HepG2 (cell line): ENCODE results near the gene LAX1. TPM values are rescaled to one million over a fixed set of nuclear protein-coding genes. Genes with fewer than 3 reads are reported as not detected.
A peak's percentile ranks its signal among the peaks of the same experiment; 100 is the strongest.

ENCODE experiments used
- ATAC-seq: fragments of 200-7000 bp; cut with Tn5 transposase; 3 replicates; pipeline ENCODE4 v1.9.1; 2020; ENCODE audit warnings: mild to moderate bottlenecking, moderate library complexity
- BruUV-seq: library from RNA; stranded (reverse); fragments of 400-500 nt; replicated peaks from 2 replicates; lab custom pipeline; 2021; lab: Mats Ljungman, UMichigan
- CTCF ChIA-PET: fragments of 300-600 bp; formaldehyde crosslinking; extraction: SDS; loops from one replicate; lab custom pipeline; 2021; ENCODE audit warnings: low total read pairs, inconsistent platforms, low intra/inter-chr PET ratio; lab: Yijun Ruan, JAX
- POLR2A ChIA-PET: fragments of 350-600 bp; sonication (Branson Sonifier 250); formaldehyde crosslinking; loops from one replicate; lab custom pipeline; 2020; ENCODE audit warnings: antibody characterized with exemption, inconsistent platforms; lab: Yijun Ruan, JAX
- DNase-seq: peaks from one replicate; pipeline ENCODE4 v3.0.0-alpha.2; 2015; ENCODE audit warnings: low spot score
- FAIRE-seq: peaks from 3 replicates; lab custom pipeline; 2011; peaks lifted over from hg19 to GRCh38; lab: Jason Lieb, UNC
- H2AFZ ChIP-seq: one replicate; pipeline ENCODE4 v1.6.1; 2011; ENCODE audit warnings: low read length, inconsistent platforms
- H3K27ac ChIP-seq: fragments of 300-600 bp; 3 replicates; pipeline ENCODE4 v1.8.0; 2011; ENCODE audit warnings: mixed run types, mild to moderate bottlenecking, mixed read lengths, low read length, inconsistent platforms; ENCODE audit not compliant: insufficient read depth; ENCODE audit errors: extremely low read length
- H3K27me3 ChIP-seq, 2 experiments: fragments of 200-600 bp in 1 of 2; 2 replicates in 1 of 2; 3 replicates in 1 of 2; pipeline versions ENCODE4 v1.6.0 to v1.8.0; 2011; ENCODE audit warnings: low read length in 2 of 2, mild to moderate bottlenecking in 2 of 2, moderate library complexity in 2 of 2, inconsistent platforms in 1 of 2; ENCODE audit not compliant: insufficient read depth in 2 of 2, control insufficient read depth in 1 of 2
- H3K36me3 ChIP-seq, 2 experiments: fragments of 200-600 bp in 1 of 2; replicated peaks in 1 of 2; 2 replicates in 1 of 2; 3 replicates in 1 of 2; pipeline versions ENCODE4 v1.5.1 to v1.8.0; 2011; ENCODE audit warnings: low read length in 2 of 2, inconsistent platforms in 1 of 2; ENCODE audit not compliant: insufficient read depth in 2 of 2, control insufficient read depth in 1 of 2
- H3K4me1 ChIP-seq: 2 replicates; pipeline ENCODE4 v1.5.1; 2012; ENCODE audit warnings: low read length, inconsistent platforms; ENCODE audit not compliant: insufficient read depth
- H3K4me2 ChIP-seq: 2 replicates; pipeline ENCODE4 v1.6.0; 2011; ENCODE audit warnings: low read depth, low read length, inconsistent platforms
- H3K4me3 ChIP-seq, 3 experiments: fragments of 200-600 bp in 1 of 3; sonication (generic), shearing (Covaris generic) in 1 of 3; replicated peaks in 1 of 3; 2 replicates each; pipeline ENCODE4 v1.5.1; 2011 to 2016; ENCODE audit warnings: low read length in 3 of 3, inconsistent platforms in 2 of 3, low read depth in 2 of 3, mild to moderate bottlenecking in 2 of 3, control low read depth in 1 of 3, mixed read lengths in 1 of 3; ENCODE audit not compliant: insufficient read depth in 1 of 3
- H3K79me2 ChIP-seq: one replicate; pipeline ENCODE4 v1.6.1; 2011; ENCODE audit warnings: low read length, inconsistent platforms; ENCODE audit not compliant: insufficient read depth
- H3K9ac ChIP-seq: 2 replicates; pipeline ENCODE4 v1.6.0; 2011; ENCODE audit warnings: mild to moderate bottlenecking, low read depth, low read length, inconsistent platforms; ENCODE audit not compliant: insufficient read depth
- H3K9me3 ChIP-seq: 2 replicates; pipeline ENCODE4 v1.5.1; 2012; ENCODE audit warnings: mild to moderate bottlenecking, low read length
- H4K20me1 ChIP-seq: 2 replicates; pipeline ENCODE4 v1.6.0; 2011; ENCODE audit warnings: inconsistent platforms, mild to moderate bottlenecking, low read length, moderate library complexity; ENCODE audit not compliant: insufficient read depth
- EZH2 ChIP-seq: conservative IDR thresholded peaks from 2 replicates; pipeline ENCODE4 v1.6.1; 2012; ENCODE audit warnings: mild to moderate bottlenecking, low read depth, low read length, moderate library complexity
- GPN1 ChIP-seq: sonication (generic); formaldehyde crosslinking; IDR thresholded peaks from 2 replicates; pipeline ENCODE4 v1.5.1; 2020; ENCODE audit warnings: missing genetic modification reagents, borderline replicate concordance
- NFE2 ChIP-seq: sonication (generic); formaldehyde crosslinking; IDR thresholded peaks from 2 replicates; pipeline ENCODE4 v1.4.0; 2020; ENCODE audit warnings: missing genetic modification reagents
- ONECUT2 ChIP-seq: sonication (generic); formaldehyde crosslinking; IDR thresholded peaks from 2 replicates; pipeline ENCODE4 v1.4.0; 2020; ENCODE audit warnings: missing genetic modification reagents
- POLR2AphosphoS5 ChIP-seq: IDR thresholded peaks from 2 replicates; pipeline ENCODE4 v1.6.1; 2012; ENCODE audit warnings: low read depth, low read length
- SAP130 ChIP-seq: IDR thresholded peaks from 2 replicates; pipeline ENCODE4 v1.6.1; 2016; ENCODE audit warnings: low read depth
- SIN3B ChIP-seq: fragments of 150-350 bp; IDR thresholded peaks from 2 replicates; pipeline ENCODE4 v1.6.1; 2014; ENCODE audit warnings: low read length
- ZBTB21 ChIP-seq: sonication (generic); formaldehyde crosslinking; IDR thresholded peaks from 2 replicates; pipeline ENCODE4 v1.4.0; 2020; ENCODE audit warnings: missing genetic modification reagents
- ZFP36L2 ChIP-seq: sonication (generic); formaldehyde crosslinking; IDR thresholded peaks from 2 replicates; pipeline ENCODE4 v1.4.0; 2020; ENCODE audit warnings: missing genetic modification reagents
- ZFY ChIP-seq: sonication (generic); formaldehyde crosslinking; IDR thresholded peaks from 2 replicates; pipeline ENCODE4 v1.4.0; 2020; ENCODE audit warnings: missing genetic modification reagents
- ZNF3 ChIP-seq: IDR thresholded peaks from 2 replicates; pipeline ENCODE4 v1.7.0; 2017; ENCODE audit warnings: inconsistent platforms
- ZNF383 ChIP-seq: sonication (generic); formaldehyde crosslinking; IDR thresholded peaks from 2 replicates; pipeline ENCODE4 v1.4.0; 2020; ENCODE audit warnings: missing genetic modification reagents, mild to moderate bottlenecking, borderline replicate concordance
- ZNF563 ChIP-seq: sonication (generic); formaldehyde crosslinking; IDR thresholded peaks from 2 replicates; pipeline ENCODE4 v1.8.0; 2022; ENCODE audit warnings: mild to moderate bottlenecking, moderate library complexity, missing genetic modification reagents
- ZNF605 ChIP-seq: sonication (generic); formaldehyde crosslinking; IDR thresholded peaks from 2 replicates; pipeline ENCODE4 v1.8.0; 2022; ENCODE audit warnings: mild to moderate bottlenecking, missing genetic modification reagents
- ZNF615 ChIP-seq: sonication (generic); formaldehyde crosslinking; IDR thresholded peaks from 2 replicates; pipeline ENCODE4 v1.5.0; 2020; ENCODE audit warnings: mild to moderate bottlenecking, missing genetic modification reagents, borderline replicate concordance
- ZNF713 ChIP-seq: sonication (generic); formaldehyde crosslinking; IDR thresholded peaks from 2 replicates; pipeline ENCODE4 v1.4.0; 2020; ENCODE audit warnings: mild to moderate bottlenecking, missing genetic modification reagents
- WGBS: methylation state at CpG from one replicate; pipeline ENCODE4 v1.1.6; 2017; ENCODE audit warnings: low lambda C conversion rate; 5-methylcytosine and 5-hydroxymethylcytosine counted together
- in situ Hi-C: cut with HindIII; loops from 2 replicates; pipeline ENCODE4 v1.10.0; 2017; ENCODE audit warnings: low pct_unique_long_range_greater_than_20kb; ENCODE audit not compliant: extremely low pct_ligation_motif_present
- intact Hi-C: fragments of 100-400 bp; cut with micrococcal nuclease; formaldehyde crosslinking; loops from one replicate; pipeline ENCODE4 v1.10.0; 2022; ENCODE audit not compliant: unreplicated experiment
- polyA plus RNA-seq, 8 experiments: library from polyadenylated mRNA; depleted of rRNA in 3 of 8; stranded (reverse) in 7 of 8; unstranded in 1 of 8; fragments of >200 nt; fragmentation: Illumina TruSeq in 4 of 8; extraction: Trizol in 4 of 8; gene quantifications; 2 replicates each; pipeline versions ENCODE4 v1.2.1 to v1.2.3, GENCODE V29; 2011 to 2016; ENCODE audit warnings: low read depth in 4 of 8, missing spikeins in 1 of 8, mixed read lengths in 1 of 8; ENCODE audit not compliant: insufficient read depth in 1 of 8
- total RNA-seq, 5 experiments: library from RNA; depleted of rRNA; stranded (reverse); fragments of >200 nt; fragmentation: Illumina TruSeq; extraction: Trizol; gene quantifications; 2 replicates each; pipeline ENCODE4 v1.2.3, GENCODE V29; 2016; ENCODE audit warnings: low read depth in 1 of 5

LAX1 gene
- total and polyA plus RNA-seq, 2 of the 13 experiments (the other 11 are each of a cell fraction or from before 2014, with no cell fraction given) = not detected

DNA sequence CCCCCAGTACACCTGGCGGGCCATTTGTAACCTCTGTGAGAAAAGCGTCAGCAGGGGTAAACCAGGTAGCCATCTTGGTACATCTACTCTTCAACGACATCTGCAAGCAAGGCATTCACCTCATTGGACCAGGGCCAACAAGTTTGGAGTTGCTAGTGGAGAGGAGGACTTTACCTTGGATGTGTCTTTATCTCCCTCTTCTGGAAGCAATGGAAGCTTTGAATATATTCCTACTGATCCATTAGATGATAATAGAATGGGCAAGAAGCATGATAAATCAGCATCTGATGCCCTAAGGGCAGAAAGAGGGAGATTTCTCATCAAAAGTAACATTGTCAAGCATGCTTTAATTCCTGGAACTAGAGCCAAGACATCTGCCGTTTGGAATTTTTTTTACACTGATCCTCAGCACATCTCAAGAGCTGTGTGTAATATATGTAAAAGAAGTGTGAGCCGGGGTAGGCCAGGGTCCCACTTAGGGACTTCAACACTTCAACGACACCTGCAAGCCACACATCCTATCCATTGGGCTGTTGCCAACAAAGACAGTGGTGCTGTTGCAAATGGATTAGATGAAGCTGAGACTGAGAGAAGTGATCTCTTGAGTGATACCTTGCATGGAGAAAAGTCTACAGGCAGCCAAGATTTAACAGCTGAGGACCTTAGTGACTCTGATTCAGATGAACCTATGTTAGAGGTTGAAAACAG lies 33.1 kb downstream of the LAX1 start (continued):
- TF ChIP-seq POLR2AphosphoS5 (no peak), ZNF605 (no peak), ZNF3 (CRISPR knock-in tag) (no peak)

DNA sequence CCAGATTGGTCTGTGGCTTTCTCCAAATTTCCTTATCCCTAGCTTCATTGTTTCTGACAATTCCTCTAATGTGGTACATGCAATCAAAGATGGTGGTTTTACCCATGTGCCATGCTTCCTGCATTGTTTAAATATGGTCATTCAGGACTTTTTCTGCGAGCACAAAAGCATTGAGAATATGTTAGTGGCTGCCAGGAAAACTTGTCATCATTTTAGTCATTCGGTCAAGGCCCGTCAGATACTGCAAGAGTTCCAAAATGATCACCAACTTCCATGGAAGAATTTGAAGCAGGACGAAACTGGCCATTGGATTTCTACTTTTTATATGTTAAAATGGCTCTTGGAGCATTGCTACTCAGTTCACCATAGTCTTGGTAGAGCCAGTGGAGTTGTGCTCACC lies 34.2 kb downstream of the LAX1 start:
- Histone ChIP-seq H3K4me1 (peaks cover 43% of the 10 kb centered on the region), H3K4me3 (no peak overlapping the region), H3K27ac (no peak overlapping the region), H3K27me3 (no peaks in the 10 kb centered on the region), H3K4me2 (0 out of 2 replicates have a peak overlapping the region, but pooled peaks have one; percentile 21), H3K36me3 (peaks cover 2 to 31% of the 10 kb centered on the region in 2 experiments; a peak in 3 of 5 replicates), H3K9me3 (no peaks in the 10 kb centered on the region), H3K79me2 (peaks cover 69% of the 10 kb centered on the region), H3K9ac (no peak overlapping the region), H2AFZ (no peak overlapping the region), H4K20me1 (peaks cover 34% of the 10 kb centered on the region)
- no peak for ATAC-seq
- ChIA-PET CTCF (no interaction called here), POLR2A (no interaction called here)
- no TSS peak for BruUV-seq
- FAIRE-seq = no peak
- intact Hi-C loops (no loop called here), in situ Hi-C loops (no loop called here)
- DNase-seq = no peak
- TF ChIP-seq NFE2 (CRISPR knock-in tag) (no peak), ZNF713 (CRISPR knock-in tag) (no peak), ZFP36L2 (CRISPR knock-in tag) (no peak), ZNF615 (no peak)
- WGBS = 98% methylated on average over 4 of the region's 4 CpGs

DNA sequence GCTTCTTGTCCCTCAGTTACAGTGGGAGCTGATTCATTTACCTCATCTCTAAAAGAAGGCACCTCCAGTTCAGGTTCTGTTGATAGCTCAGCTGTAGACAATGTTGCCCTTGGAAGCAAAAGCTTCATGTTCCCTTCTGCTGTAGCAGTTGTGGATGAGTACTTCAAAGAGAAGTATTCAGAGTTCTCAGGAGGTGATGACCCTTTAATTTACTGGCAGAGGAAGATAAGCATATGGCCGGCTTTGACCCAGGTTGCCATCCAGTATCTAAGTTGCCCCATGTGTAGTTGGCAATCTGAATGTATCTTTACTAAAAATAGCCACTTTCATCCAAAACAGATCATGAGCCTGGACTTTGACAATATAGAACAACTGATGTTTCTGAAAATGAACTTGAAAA lies 35.0 kb downstream of the LAX1 start:
- Histone ChIP-seq H3K27ac (no peak overlapping the region), H3K9ac (no peak overlapping the region), H3K4me1 (peaks cover 40% of the 10 kb centered on the region), H3K79me2 (peaks cover 69% of the 10 kb centered on the region), H3K4me3 (no peak overlapping the region), H3K4me2 (0 out of 2 replicates have a peak overlapping the region, but pooled peaks have one; percentile 2), H3K36me3 (peaks cover 2 to 38% of the 10 kb centered on the region in 2 experiments; a peak in 3 of 5 replicates)
- WGBS = 91% methylated on average over 1 of the region's 1 CpG
- ChIA-PET POLR2A (interaction anchor here (1.2 kb wide), 1 partner anchor 60 kb away, joined by 3 read pairs; no protein-coding TSS in a partner anchor), CTCF (no interaction called here)
- intact Hi-C loops (no loop called here), in situ Hi-C loops (no loop called here)
- no TSS peak for BruUV-seq
- ATAC-seq (no peak), FAIRE-seq (no peak)
- TF ChIP-seq ZFY (CRISPR knock-in tag) = no peak
- no peak for TF ChIP-seq ZBTB21
- no peak for TF ChIP-seq EZH2
- no peak for TF ChIP-seq GPN1 (CRISPR knock-in tag)
- TF ChIP-seq SIN3B = no peak
- TF ChIP-seq SAP130 = no peak
- TF ChIP-seq ZNF563 (CRISPR knock-in tag) = no peak
- TF ChIP-seq ONECUT2 (CRISPR knock-in tag) = no peak
- no peak for TF ChIP-seq ZNF383 (CRISPR knock-in tag)
- TF ChIP-seq, all 625 proteins: peak for 0
- no peak overlapping the region for H2AFZ ChIP-seq
- H3K27me3 ChIP-seq = no peaks in the 10 kb centered on the region
- no peak for DNase-seq
- no peaks in the 10 kb centered on the region for H3K9me3 ChIP-seq
- peaks cover 34% of the 10 kb centered on the region for H4K20me1 ChIP-seq
